ENCODE measurements around the gene ERBB3.
"Not testable (repeated sequence)": the region's sequence is repeated elsewhere in the genome, so short reads cannot be mapped to it uniquely, and the experiment has no call there.

ERBB3 gene

DNA sequence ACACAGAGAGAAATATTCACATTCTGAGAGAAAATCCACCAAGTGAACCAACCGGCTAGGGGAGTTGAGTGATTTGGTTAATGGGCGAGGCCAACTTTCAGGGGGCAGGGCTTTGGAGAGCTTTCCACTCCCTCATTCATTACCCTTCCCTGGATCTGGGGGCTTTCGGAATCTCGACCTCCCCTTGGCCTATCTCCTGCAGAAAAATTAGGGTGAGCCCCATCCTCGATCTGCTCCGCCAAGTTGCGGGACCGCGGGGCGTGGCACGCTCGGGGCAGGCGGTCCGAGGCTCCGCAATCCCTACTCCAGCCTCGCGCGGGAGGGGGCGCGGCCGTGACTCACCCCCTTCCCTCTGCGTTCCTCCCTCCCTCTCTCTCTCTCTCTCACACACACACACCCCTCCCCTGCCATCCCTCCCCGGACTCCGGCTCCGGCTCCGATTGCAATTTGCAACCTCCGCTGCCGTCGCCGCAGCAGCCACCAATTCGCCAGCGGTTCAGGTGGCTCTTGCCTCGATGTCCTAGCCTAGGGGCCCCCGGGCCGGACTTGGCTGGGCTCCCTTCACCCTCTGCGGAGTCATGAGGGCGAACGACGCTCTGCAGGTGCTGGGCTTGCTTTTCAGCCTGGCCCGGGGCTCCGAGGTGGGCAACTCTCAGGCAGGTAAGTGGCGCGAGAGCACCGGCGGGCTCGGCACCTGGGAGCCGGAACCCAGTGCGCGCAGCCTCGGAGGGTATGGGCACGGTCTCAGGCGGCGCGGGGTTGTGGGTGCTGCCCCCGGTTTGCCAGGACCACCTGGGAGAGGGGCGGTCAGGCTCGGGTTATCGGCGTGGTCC, at the start of gene ERBB3:
ERBB3 (plus strand) TSS at position 443 of the 833 bp plus-strand sequence; CDS start at position 579, 136 bp downstream.
- peak; percentile 91 for DNase-seq (ENCODE audit: low spot score)

- DNase-seq (ENCODE audit: low spot score) = no peak
Observed at GRCh38 chr12:56031987-56032386, 48.0 kb upstream of the ERBB3 start.

GRCh38 chr12:56034586-56035332, 45.2 kb upstream of the ERBB3 start:
- no peak for DNase-seq (ENCODE audit: low spot score)

DNA sequence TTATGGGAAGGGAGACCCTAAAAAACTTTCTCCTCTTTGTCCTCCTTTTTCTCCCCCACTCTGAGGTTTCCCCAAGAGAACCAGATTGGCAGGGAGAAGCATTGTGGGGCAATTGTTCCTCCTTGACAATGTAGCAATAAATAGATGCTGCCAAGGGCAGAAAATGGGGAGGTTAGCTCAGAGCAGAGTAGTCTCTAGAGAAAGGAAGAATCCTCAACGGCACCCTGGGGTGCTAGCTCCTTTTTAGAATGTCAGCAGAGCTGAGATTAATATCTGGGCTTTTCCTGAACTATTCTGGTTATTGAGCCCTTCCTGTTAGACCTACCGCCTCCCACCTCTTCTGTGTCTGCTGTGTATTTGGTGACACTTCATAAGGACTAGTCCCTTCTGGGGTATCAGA, 42.8 kb upstream of the ERBB3 start:
- DNase-seq (ENCODE audit: low spot score) = no peak

GRCh38 chr12:56038022-56038655, 41.8 kb upstream of the ERBB3 start:
- DNase-seq (ENCODE audit: low spot score) = no peak

DNA sequence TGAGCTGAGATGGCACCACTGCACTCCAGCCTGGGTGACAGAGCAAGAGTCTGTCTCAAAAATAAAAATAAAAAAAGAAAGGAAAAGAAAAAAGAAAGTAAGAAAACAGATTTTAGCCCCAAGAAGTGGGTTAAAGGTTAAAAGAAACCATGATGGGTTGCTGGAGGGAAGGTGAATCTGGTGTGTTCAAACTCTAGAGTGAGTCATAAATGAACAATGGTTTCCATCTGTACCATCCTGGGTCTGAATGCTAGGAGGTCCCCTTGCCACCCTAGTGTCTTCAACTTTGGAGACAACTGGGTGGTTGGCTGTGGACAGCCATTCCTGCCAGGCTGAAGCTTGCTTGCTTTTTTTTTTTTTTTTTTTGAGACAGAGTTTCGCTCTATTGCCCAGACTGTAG, 39.8 kb upstream of the ERBB3 start:
- DNase-seq (ENCODE audit: low spot score) = no peak

DNA sequence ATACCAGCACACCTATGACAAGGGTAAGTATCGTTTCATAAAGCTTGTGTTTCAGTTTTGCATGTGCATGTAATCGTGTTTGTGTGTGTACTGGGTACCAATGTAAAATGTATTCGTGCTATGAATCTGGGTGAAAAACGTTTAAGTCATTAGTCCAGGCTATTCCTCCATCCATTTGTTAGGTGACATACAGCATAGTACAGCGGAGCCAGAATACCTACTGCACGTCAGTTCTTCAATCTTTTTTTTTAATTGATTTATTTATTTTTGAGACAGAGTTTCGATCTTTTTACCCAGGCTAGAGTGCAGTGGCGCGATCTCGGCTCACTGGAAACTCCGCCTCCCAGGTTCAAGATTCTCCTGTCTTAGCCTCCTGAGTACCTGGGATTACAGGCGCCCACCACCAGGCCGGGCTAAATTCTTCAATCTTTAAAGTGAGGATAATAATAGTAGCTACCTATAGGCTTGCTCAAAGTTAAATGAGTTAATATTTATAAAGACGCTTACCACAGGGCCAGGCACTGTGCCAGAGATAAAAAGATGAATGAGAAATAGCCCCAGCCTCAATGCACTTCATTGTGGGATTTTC, 38.9 kb upstream of the ERBB3 start:
- DNase-seq (ENCODE audit: low spot score) = no peak

DNA sequence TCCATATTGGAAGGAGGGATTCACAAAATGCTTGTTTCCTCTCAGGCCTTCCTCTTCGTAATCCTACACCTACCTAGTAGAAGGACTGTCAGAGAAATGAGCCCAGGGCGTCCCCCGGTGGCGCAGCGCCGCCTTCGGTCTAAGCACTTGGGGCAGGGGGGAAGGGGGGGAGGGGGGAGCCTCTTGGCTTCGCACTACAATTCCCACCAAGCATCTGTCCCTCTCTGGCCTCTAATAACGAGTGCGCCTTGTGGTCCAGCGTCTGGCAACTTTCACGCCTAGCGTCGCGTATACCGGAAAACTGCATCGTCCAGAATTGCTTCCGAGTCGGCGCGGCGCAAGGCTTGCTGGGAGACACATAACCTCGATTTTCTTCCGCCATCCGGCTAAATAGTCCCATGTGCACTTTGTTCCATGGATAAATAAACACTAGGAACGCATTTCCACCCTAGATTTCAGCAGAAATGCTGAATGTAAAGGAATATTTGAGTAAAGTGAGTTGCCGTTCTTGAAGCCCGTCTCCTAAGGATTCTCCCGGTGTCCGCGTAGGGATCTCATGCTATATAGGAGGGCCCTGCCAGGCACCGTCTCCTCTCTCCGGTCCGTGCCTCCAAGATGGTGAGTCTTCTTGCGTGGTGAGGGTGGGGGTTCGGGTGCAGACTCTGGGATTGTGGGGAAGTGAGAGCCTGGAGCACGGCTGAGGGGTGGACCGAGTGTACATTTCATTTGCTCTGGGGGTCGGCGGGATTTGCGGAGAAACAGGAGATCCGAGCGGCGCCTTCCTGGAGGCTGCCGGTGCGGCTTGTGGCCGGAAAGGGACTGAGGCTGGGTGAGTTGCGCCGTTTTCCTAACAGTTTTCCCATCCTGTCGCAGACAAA, 38.2 kb upstream of the ERBB3 start, which contains the start of gene RPS26:
RPS26 (plus strand) TSS at position 367 of the 878 bp plus-strand sequence; CDS start at position 616, 249 bp downstream.
- DNase-seq (ENCODE audit: low spot score) = peak; percentile 94

DNA sequence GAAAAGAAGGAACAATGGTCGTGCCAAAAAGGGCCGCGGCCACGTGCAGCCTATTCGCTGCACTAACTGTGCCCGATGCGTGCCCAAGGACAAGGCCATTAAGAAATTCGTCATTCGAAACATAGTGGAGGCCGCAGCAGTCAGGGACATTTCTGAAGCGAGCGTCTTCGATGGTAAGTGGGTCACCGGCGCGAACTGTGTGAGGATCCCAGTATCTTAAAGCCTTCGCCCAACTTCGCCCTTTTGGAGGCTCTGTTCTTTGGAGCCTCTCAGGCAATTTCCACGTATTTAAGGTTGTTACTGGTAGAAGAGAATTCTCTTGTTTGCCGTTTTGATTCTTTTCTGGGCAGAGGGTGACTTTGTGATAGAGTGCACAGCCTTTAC, 37.5 kb upstream of the ERBB3 start:
- DNase-seq (ENCODE audit: low spot score) = not testable (repeated sequence)

GRCh38 chr12:56042843-56043242, 37.1 kb upstream of the ERBB3 start:
- DNase-seq (ENCODE audit: low spot score) = no peak

- no peak for DNase-seq (ENCODE audit: low spot score)
Observed at GRCh38 chr12:56046027-56046780, 33.8 kb upstream of the ERBB3 start.

- no peak for DNase-seq (ENCODE audit: low spot score)
Observed at GRCh38 chr12:56053407-56053893, 26.5 kb upstream of the ERBB3 start.

- not testable (repeated sequence) for DNase-seq (ENCODE audit: low spot score)
Observed at GRCh38 chr12:56059964-56060363, 20.0 kb upstream of the ERBB3 start.

DNA sequence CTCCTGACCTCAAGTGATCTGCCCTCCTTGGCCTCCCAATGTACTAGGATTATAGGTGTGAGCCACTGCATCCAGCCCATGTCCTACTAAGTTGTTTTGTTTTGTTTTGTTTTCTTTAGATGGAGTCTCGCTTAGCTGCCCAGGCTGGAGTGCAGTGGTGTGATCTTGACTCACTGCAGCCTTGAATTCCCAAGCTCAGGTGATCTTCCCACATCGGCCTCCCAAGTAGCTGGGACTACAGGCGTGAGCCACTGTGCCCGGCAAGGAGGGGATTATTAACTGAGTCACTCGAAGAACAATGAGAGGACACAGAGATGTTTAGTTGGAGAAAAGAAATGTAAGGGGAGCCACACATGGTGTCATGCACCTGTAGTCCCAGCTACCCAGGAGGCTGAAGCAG, 18.0 kb upstream of the ERBB3 start:
- no peak for DNase-seq (ENCODE audit: low spot score)

- no peak for DNase-seq (ENCODE audit: low spot score)
Observed at GRCh38 chr12:56062996-56063395, 17.0 kb upstream of the ERBB3 start.

DNA sequence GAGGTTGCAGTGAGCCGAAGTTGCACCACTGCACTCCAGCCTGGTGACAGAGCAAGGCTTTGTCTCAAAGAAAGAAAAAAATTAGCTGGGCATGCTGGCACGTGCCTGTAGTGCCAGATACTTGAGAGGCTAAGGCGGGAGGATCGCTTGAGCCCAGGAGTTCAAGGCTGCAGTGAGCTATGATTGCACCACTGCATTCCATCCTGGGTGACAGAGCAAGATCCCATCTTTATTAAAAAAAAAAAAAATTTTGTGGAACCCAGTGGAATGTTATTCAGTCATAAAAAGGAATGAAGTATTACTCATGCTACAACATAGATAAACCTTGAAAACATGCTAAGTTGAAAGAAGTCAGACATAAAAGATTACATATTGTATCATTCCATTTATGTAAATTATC, 8.3 kb upstream of the ERBB3 start:
- DNase-seq (ENCODE audit: low spot score) = no peak

DNA sequence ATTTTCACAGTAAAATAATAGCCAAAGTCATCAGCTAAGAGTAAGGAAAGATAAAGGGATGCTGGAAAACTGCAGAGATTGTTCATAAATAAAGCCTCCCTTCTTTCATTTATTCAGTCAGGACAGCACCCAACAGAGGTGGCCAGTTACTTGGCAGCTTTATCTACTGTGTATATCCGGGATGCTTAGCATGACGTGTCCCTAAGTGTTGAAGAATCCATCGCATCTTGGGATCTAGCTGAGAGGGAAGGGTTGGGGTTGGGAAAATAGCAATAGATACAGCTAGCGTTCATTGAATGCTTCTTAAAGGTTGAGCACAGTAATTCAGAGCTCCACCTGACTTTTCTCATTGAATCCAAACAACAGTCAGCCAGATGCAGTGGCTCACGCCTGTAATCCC, 5.6 kb upstream of the ERBB3 start:
- no peak for DNase-seq (ENCODE audit: low spot score)

GRCh38 chr12:56077966-56078365, 2.0 kb upstream of the ERBB3 start:
- not testable (repeated sequence) for DNase-seq (ENCODE audit: low spot score)

- DNase-seq (ENCODE audit: low spot score) = no peak
Observed at GRCh38 chr12:56078427-56078826, 1.5 kb upstream of the ERBB3 start.
